ENCODE results near the gene PTH1R.

PTH1R gene

DNA sequence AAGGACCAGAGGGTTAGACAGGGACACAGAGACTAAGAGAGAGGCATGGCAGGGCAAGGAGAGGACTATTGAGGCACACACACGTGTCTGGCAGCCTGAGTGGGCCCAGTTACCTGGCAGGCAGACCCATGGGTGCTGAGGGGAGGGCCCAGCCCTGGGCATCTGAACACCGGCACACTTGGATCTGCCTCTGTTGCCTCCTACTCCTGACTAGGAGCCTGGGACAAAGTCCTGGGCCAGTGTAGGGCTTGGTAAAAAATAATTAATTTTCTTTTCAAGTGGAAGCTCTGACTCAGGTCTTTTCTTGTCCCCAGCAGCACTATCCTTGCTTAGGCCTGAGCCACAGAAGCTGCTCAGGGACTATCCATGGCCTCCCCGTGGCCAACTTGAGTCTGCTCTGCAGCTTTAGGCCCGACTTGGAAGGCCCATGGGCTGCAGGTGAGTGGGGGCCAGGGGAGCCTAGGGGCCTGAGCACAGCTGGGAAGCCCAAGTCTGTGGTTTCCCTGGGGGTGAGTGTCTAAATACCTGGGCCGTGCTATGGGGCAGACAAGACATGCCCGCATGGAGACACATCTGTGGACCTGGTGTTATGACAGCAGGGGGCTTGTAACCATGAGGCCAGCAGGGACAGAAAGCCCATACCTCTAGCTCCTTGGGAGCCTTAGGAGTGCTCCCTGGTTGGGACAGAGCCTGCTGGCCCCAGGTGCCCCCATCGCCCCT, at the start of gene PTH1R:
PTH1R (plus strand) TSS at position 316 of the 720 bp plus-strand sequence. CDS start 5,839 bp downstream, outside the sequence.
- no peak for DNase-seq (ENCODE audit: low read depth in 2 of 3, low spot score in 2 of 3)

- DNase-seq (ENCODE audit: low read depth in 2 of 3, low spot score in 2 of 3): peak in 1 of 3 experiments; percentile 23
Observed at GRCh38 chr3:46829699-46830208, 47.8 kb upstream of the PTH1R start.

DNA sequence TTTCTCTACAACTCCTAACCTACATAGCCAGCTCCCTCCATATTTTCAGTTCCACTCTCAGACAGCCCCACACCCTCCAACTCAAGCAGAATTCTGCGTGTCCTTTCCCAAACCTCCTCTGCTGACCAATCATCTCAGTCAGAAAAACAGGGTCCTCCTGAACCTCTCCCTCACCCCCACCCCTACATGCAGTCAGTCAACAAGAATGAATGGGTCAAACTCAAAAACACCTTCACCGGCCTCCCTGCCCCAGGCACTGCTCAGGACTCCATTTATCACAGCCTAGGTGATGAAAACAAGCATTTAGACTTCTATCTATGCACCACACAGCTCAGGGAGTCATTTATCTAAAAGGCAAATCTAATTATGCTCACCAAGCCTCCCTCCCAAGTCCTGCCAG, 46.7 kb upstream of the PTH1R start:
- no peak for DNase-seq (ENCODE audit: low read depth in 2 of 3, low spot score in 2 of 3)

DNA sequence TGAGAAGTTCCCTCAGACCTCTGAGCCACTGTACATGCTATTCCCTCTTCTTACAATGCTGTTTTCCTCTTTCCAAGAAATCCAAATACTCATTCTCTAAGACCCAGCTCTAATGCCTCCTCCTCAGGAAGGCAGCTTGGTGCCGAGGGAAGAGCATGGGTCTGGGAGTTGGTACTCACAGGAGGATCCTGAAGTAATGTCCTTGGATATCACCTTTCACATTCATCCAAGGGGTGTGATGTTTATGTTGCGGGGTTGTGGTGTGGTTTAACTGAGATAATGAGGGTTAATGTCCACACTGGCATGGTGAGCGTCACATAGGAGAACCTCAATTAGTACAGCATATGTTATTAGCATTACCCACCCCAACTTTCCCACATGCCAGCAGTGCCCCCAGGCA, 46.2 kb upstream of the PTH1R start:
- DNase-seq (ENCODE audit: low read depth in 2 of 3, low spot score in 2 of 3): no peak

DNA sequence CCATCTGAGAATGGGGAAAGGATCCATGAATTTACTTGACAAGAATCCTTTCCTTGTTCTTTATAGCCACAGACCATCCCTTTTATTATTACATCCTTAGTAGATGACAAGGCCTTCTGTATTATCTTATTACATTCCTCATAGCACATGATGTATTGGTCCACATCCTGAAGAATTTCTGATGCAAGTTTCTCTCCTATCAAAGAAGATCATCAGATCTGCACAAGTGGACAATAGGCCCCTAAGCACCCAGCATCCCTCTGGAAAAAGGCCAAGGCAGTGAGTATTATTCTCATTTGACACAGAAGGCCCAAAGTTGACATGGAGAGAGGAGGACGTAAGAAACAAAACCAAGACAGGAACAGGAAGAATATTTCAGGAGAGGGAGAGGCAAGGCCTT, 45.7 kb upstream of the PTH1R start:
- DNase-seq (ENCODE audit: low read depth in 2 of 3, low spot score in 2 of 3): no peak

- DNase-seq (ENCODE audit: low read depth in 2 of 3, low spot score in 2 of 3): no peak
Observed at GRCh38 chr3:46833346-46834300, 43.9 kb upstream of the PTH1R start.

- no peak for DNase-seq (ENCODE audit: low read depth in 2 of 3, low spot score in 2 of 3)
Observed at GRCh38 chr3:46835054-46835453, 42.5 kb upstream of the PTH1R start.

DNA sequence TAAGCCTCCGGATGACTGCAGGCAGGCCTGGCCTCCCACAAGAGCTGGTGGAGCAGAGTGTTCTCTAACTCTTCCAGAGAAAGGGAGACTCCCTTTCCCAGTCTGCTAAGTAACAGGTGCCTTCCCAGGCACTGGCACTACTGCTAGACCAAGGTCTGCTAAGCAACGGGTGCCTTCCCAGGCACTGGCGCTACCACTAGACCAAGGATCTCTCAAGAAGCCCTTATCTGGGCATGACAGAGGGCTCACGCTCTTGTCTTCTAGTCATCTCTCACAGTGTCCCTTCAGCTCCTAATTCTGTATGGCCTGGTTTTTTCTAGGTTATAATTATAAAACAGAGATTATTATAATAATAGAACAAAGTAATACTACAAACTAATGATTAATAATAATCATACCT, 42.0 kb upstream of the PTH1R start:
- no peak for DNase-seq (ENCODE audit: low read depth in 2 of 3, low spot score in 2 of 3)

DNA sequence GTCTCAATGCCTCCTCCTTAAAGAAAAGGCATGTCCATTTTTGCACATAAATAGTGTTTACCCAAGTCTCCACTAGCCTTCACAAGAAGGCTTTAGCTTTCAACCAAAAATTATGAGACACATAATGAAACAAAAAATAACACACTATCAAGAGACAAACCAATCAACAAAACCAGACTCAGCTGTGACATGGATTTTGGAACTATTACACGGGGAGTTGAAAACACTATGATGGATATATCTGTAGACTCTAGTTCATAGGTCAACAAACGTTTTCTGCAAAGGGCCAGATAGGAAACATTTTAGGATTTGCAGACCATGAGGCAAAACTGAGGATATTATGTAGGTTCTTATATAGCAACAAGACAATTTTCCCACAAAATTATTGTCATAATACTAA, 39.2 kb upstream of the PTH1R start:
- DNase-seq (ENCODE audit: low read depth in 2 of 3, low spot score in 2 of 3): no peak

GRCh38 chr3:46840491-46840890, 37.0 kb upstream of the PTH1R start:
- no peak for DNase-seq (ENCODE audit: low read depth in 2 of 3, low spot score in 2 of 3)

GRCh38 chr3:46843508-46843907, 34.0 kb upstream of the PTH1R start:
- DNase-seq (ENCODE audit: low read depth in 2 of 3, low spot score in 2 of 3): no peak

DNA sequence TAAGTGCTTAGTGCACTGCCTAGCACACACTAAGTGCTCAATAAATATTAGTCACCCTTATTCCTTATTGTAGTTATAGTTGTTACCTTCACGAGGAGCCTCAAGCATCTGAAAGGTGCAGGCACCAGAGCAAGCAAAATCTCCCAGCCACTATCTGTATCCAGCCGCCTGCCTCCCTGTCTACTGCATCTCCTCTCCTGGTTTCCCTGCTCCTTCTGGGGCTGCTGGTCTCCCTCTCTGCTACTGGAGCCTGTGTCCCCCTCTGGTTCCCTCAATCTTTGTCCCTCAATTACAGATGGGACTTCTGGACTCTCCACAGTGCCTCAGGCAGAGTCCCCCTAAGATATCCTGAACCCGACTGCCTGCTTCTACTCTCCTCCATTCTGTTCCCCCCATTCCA, 33.1 kb upstream of the PTH1R start:
- DNase-seq (ENCODE audit: low read depth in 2 of 3, low spot score in 2 of 3): no peak

DNA sequence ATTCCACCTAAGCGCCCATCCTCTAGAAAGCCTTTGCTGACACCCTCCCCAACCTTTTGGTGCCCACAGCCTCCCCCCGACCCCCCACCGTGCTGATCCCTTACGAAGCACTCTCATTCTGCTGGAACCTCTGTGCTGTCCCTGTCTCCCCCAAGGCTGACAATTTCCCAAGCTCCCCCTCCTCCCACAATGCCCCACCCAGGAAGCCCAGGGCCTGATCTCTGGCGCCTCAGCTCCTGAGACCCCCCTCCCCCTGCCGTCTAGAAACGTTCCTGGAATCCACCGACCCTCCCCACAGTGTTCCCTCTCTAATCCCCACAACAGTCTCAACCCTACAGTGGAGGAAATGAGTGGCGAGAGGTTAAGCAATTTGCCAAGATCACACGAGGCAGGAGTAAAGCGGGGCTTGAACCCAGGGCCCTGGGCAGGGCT, 32.6 kb upstream of the PTH1R start:
- no peak for DNase-seq (ENCODE audit: low read depth in 2 of 3, low spot score in 2 of 3)

- DNase-seq (ENCODE audit: low read depth in 2 of 3, low spot score in 2 of 3): no peak
Observed at GRCh38 chr3:46845397-46845859, 32.1 kb upstream of the PTH1R start.

DNA sequence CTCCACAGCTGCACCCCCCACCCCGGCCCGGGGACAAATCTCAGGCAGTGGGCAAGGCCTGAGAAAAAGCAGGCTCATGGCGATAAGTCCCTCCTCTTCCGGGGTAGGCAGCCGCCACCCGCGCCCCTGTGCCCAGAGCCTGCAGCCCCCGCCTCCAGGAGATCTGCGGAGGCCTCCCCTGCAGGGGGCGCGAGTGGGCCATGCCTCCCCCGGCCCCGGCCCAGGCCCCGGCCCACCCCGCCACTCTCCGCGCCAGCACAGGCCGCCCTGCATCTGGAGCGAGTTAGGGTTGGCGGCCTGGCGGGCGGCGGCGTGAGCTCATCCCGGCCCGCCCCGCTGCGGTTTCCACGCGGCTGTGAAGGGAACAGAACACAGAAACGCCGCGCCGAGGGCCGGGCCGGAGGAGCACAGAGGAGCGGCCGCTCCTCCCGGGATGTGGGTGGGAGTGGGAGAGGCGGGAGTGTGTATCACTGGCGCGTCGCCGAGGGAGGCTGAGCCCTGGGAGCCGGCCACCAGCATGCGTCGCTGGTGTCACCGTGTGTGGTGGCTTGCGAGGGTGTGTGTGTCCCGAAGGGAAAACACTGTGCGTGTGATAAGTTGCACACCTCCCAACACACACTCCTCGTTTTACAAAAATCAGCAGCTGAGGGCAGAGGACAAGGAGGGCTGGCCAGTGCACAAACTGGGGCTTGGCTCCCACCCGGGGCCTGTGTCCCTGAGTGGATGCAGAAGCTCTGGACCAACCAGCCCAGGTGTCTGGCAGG, 31.5 kb upstream of the PTH1R start:
- peak; percentile 43 to 48 (median 47) for DNase-seq (ENCODE audit: low read depth in 2 of 3, low spot score in 2 of 3)

- DNase-seq (ENCODE audit: low read depth in 2 of 3, low spot score in 2 of 3): no peak
Observed at GRCh38 chr3:46846624-46847542, 30.6 kb upstream of the PTH1R start.

DNA sequence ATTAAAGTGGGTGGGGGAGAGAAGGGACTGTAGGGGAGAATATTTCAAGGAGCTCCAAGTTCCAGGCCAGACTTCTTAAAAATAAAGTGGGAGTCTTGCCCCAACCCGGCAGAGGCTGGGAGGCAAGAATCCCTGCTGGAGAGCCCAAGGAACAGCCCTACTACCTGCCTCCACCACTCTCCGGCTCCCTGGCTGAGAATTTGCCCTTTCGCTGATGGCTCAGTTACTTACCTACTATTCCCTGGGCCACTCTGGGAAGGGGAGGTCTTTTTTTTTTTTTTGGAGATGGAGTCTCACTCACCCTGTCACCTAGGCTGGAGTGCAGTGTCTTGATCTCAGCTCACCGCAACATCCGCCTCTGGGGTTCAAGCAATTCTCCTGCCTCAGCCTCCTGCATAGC, 29.8 kb upstream of the PTH1R start:
- DNase-seq (ENCODE audit: low read depth in 2 of 3, low spot score in 2 of 3): no peak

GRCh38 chr3:46848271-46849044, 29.1 kb upstream of the PTH1R start:
- no peak for DNase-seq (ENCODE audit: low read depth in 2 of 3, low spot score in 2 of 3)

DNA sequence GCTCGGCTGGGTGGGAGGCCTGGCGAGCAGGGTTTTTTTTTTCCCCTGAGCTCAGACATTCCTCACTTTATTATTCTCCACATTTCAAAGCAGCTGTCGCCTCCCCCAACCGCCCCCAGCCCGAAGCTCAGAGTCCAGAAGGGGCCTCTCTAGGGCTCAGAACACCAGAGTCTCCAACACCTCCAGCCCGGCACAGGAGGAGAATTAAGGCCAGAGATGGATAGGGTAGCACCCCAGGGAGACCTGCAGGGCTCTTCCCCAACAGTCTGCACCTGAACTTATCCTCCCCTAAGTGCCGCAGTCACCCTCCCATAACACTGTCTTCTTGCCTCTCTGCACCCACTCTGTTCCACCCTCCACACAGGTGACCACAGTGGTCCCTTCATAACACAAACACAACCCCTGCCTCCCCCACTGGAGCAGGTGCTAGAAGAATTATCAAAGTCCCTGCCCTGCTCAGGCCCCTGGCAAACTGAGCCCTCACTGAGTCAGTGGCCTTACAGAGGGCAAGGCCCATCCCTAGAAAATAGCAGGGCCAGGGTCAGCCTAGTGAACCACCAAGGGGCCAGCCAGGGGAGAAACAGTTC, 28.4 kb upstream of the PTH1R start:
- no peak for DNase-seq (ENCODE audit: low read depth in 2 of 3, low spot score in 2 of 3)

Data from activated CD8-positive, alpha-beta memory T cell treated with anti-CD3 and anti-CD28 coated beads for 48 hours (primary cell).